H1 (cell line): ENCODE results near the gene IER5.

Experiments used
- CBX5 ChIP-seq: fragments of 300-800, 300-1000 bp; sonication (generic); IDR thresholded peaks from 2 replicates; pipeline ENCODE4 v1.7.1; 2016; ENCODE audit warnings: antibody characterized with exemption, low read length, low read depth
- CHD1 ChIP-seq: IDR thresholded peaks from 2 replicates; pipeline ENCODE4 v1.6.1; 2012; ENCODE audit warnings: low read depth, low read length, improper control_type of control experiment
- CHD7 ChIP-seq: fragments of 300-600 bp; sonication (generic); IDR thresholded peaks from 2 replicates; pipeline ENCODE4 v1.7.1; 2012; ENCODE audit warnings: low read length, moderate library complexity, mild to moderate bottlenecking, inconsistent platforms; ENCODE audit not compliant: insufficient replicate concordance
- CTCF ChIP-seq, 3 experiments: IDR thresholded peaks; 1 replicate in 2 of 3; 2 replicates in 1 of 3; pipeline versions ENCODE4 v1.5.1 to v1.6.1; 2011; ENCODE audit warnings: low read length in 3 of 3, mild to moderate bottlenecking in 3 of 3, inconsistent platforms in 2 of 3, low read depth in 1 of 3, moderate library complexity in 1 of 3; ENCODE audit not compliant: insufficient read depth in 1 of 3; ENCODE audit errors: control extremely low read depth in 1 of 3
- EP300 ChIP-seq, 2 experiments: IDR thresholded peaks; 1 replicate in 1 of 2; 2 replicates in 1 of 2; pipeline ENCODE4 v1.6.1; 2011 to 2012; ENCODE audit warnings: low read depth in 2 of 2, low read length in 2 of 2, mild to moderate bottlenecking in 2 of 2, borderline replicate concordance in 1 of 2, inconsistent platforms in 1 of 2, moderate library complexity in 1 of 2
- KDM1A ChIP-seq: fragments of 200-600, 300-600 bp; sonication (generic); IDR thresholded peaks from 2 replicates; pipeline ENCODE4 v1.7.1; 2016; ENCODE audit warnings: mild to moderate bottlenecking, low read length, borderline replicate concordance
- MAX ChIP-seq: IDR thresholded peaks from 2 replicates; pipeline ENCODE4 v1.6.1; 2012; ENCODE audit warnings: inconsistent platforms
- POLR2A ChIP-seq, 2 experiments: IDR thresholded peaks; 1 replicate in 1 of 2; 2 replicates in 1 of 2; pipeline ENCODE4 v1.6.1; 2011; ENCODE audit warnings: low read depth in 2 of 2, low read length in 2 of 2, mild to moderate bottlenecking in 2 of 2; ENCODE audit errors: control extremely low read depth in 1 of 2
- POLR2AphosphoS5 ChIP-seq: IDR thresholded peaks from 2 replicates; pipeline ENCODE4 v1.6.1; 2011; ENCODE audit warnings: low read depth, low read length
- POU5F1 ChIP-seq: IDR thresholded peaks from 2 replicates; pipeline ENCODE4 v1.6.1; 2011; ENCODE audit warnings: low read depth, mild to moderate bottlenecking, low read length, moderate library complexity
- RFX5 ChIP-seq: IDR thresholded peaks from 2 replicates; pipeline ENCODE4 v1.6.1; 2011; ENCODE audit warnings: low read depth, low read length, improper control_type of control experiment, borderline replicate concordance
- SIX5 ChIP-seq: IDR thresholded peaks from 2 replicates; pipeline ENCODE4 v1.6.1; 2011; ENCODE audit warnings: mild to moderate bottlenecking, low read depth, low read length
- USF2 ChIP-seq: IDR thresholded peaks from 2 replicates; pipeline ENCODE4 v1.6.1; 2011; ENCODE audit warnings: low read length, improper control_type of control experiment
- YY1 ChIP-seq: IDR thresholded peaks from 2 replicates; pipeline ENCODE4 v1.6.1; 2011; ENCODE audit warnings: low read depth, mild to moderate bottlenecking, low read length

- TF ChIP-seq POLR2AphosphoS5, result no peak
- no peak for TF ChIP-seq CBX5
- no peak for TF ChIP-seq EP300 (IDR thresholded peaks at IDR 0.05; ENCODE audit: borderline replicate concordance in 1 of 2, low read depth in 2 of 2, low read length in 2 of 2)
- no peak for TF ChIP-seq POU5F1
- TF ChIP-seq CTCF (IDR thresholded peaks at IDR 0.05; ENCODE audit: control extremely low read depth in 1 of 3, insufficient read depth in 1 of 3, low read depth in 1 of 3, low read length in 3 of 3), result no peak
- no peak for TF ChIP-seq CHD1
- no peak for TF ChIP-seq SIX5
- TF ChIP-seq CHD7, result no peak
- no peak for TF ChIP-seq KDM1A
- TF ChIP-seq YY1, result no peak
- TF ChIP-seq USF2, result no peak
- TF ChIP-seq RFX5, result no peak
- TF ChIP-seq POLR2A (IDR thresholded peaks at IDR 0.05; ENCODE audit: control extremely low read depth in 1 of 2, low read depth in 2 of 2, low read length in 2 of 2), result no peak
- no peak for TF ChIP-seq MAX
These were observed 33.0 kb downstream of the IER5 start for GRCh38 chr1:181121498-181121897.
